Raji (cell line): ENCODE data around the gene USP17L10.
"Not testable (repeated sequence)": the region's sequence is repeated elsewhere in the genome, so short reads cannot be mapped to it uniquely, and the experiment has no call there.

ENCODE experiments used
- POLR2A ChIP-seq: IDR thresholded peaks from 2 replicates; pipeline ENCODE4 v1.6.1; 2011; ENCODE audit warnings: low read depth, low read length, control low read depth; ENCODE audit not compliant: insufficient read depth

The USP17L10 gene, protein sequence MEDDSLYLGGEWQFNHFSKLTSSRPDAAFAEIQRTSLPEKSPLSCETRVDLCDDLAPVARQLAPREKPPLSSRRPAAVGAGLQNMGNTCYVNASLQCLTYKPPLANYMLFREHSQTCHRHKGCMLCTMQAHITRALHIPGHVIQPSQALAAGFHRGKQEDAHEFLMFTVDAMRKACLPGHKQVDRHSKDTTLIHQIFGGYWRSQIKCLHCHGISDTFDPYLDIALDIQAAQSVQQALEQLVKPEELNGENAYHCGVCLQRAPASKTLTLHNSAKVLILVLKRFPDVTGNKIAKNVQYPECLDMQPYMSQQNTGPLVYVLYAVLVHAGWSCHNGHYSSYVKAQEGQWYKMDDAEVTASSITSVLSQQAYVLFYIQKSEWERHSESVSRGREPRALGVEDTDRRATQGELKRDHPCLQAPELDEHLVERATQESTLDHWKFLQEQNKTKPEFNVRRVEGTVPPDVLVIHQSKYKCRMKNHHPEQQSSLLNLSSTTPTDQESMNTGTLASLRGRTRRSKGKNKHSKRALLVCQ

DNA sequence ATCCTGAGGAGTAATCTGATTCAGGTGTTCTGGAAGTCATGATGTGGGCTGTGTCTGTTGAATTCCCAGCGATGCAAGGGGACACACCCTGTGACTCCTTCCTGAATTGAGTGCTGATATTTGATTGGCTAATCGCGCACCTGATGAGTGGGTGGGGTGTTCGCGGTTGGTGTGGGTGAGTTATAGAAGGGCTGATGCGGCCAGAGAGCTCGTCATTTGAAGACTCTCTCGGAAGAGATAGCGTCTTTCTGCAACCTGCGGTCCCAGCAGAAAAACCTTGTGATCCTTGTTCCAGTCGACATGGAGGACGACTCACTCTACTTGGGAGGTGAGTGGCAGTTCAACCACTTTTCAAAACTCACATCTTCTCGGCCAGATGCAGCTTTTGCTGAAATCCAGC lies at the start of gene USP17L10:
Gene USP17L10, plus strand, starts transcription at position 301 of the 400 bp plus-strand sequence. Its CDS starts 0 bp downstream, at position 301.
- not testable (repeated sequence) for TF ChIP-seq POLR2A

DNA sequence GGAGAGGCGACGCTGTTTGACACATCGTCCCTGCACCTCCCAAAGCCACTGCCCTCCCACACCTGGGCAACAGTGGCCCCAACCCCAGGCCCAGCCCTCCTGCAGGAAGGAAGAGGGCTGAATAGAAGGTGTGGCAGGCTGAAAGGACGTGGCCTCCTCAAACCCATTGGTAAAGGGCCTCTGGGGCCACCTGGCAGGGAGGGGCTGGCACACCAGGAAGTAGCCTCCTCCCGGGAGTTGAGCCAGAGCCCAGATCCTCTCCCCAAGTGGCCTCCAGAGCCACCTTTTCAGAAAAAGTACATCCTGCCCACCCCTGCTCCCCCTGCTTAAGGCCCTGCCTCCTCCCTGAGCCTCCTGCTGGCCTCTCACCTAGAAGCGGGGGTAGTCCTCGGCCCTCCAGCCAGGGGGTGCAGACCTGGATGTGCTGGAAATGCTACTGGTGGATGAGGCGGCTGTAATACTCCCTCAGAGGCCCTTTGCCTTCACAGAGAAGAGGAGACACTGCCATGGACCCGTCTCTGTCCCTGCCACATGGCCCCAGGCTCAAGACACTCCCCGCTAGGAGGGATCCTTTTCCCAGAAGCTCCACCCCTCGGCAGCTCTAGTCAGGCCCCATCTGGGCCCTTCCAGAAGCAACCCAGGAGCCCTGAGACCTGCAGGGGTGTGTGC lies 40.5 kb upstream of the USP17L10 start, which contains the start of gene FAM90A26:
Gene FAM90A26, plus strand, starts transcription at position 619 of the 669 bp plus-strand sequence. CDS start 2,764 bp downstream, outside the sequence.
- not testable (repeated sequence) for TF ChIP-seq POLR2A

DNA sequence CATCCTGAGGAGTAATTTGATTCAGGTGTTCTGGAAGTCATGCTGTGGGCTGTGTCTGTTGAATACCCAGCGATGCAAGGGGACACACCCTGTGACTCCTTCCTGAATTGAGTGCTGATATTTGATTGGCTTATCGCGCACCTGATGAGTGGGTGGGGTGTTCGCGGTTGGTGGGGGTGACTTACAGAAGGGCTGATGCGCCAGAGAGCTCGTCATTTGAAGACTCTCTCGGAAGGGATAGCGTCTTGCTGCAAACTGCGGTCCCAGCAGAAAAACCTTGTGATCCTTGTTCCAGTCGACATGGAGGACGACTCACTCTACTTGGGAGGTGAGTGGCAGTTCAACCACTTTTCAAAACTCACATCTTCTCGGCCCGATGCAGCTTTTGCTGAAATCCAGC lies 4.6 kb downstream of the USP17L10 start, which contains the start of gene USP17L11:
Gene USP17L11, plus strand, starts transcription at position 301 of the 400 bp plus-strand sequence. Its CDS starts 0 bp downstream, at position 301.
- TF ChIP-seq POLR2A, result not testable (repeated sequence)

DNA sequence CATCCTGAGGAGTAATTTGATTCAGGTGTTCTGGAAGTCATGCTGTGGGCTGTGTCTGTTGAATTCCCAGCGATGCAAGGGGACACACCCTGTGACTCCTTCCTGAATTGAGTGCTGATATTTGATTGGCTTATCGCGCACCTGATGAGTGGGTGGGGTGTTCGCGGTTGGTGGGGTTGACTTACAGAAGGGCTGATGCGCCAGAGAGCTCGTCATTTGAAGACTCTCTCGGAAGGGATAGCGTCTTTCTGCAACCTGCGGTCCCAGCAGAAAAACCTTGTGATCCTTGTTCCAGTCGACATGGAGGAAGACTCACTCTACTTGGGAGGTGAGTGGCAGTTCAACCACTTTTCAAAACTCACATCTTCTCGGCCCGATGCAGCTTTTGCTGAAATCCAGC lies 9.4 kb downstream of the USP17L10 start, which contains the start of gene USP17L12:
Gene USP17L12, plus strand, starts transcription at position 301 of the 400 bp plus-strand sequence. Its CDS starts 0 bp downstream, at position 301.
- TF ChIP-seq POLR2A, result not testable (repeated sequence)

DNA sequence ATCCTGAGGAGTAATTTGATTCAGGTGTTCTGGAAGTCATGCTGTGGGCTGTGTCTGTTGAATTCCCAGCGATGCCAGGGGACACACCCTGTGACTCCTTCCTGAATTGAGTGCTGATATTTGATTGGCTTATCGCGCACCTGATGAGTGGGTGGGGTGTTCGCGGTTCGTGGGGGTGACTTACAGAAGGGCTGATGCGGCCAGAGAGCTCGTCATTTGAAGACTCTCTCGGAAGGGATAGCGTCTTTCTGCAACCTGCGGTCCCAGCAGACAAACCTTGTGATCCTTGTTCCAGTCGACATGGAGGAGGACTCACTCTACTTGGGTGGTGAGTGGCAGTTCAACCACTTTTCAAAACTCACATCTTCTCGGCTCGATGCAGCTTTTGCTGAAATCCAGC lies 14.1 kb downstream of the USP17L10 start, which contains the start of gene USP17L13:
Gene USP17L13, plus strand, starts transcription at position 301 of the 400 bp plus-strand sequence. Its CDS starts 0 bp downstream, at position 301.
- not testable (repeated sequence) for TF ChIP-seq POLR2A

DNA sequence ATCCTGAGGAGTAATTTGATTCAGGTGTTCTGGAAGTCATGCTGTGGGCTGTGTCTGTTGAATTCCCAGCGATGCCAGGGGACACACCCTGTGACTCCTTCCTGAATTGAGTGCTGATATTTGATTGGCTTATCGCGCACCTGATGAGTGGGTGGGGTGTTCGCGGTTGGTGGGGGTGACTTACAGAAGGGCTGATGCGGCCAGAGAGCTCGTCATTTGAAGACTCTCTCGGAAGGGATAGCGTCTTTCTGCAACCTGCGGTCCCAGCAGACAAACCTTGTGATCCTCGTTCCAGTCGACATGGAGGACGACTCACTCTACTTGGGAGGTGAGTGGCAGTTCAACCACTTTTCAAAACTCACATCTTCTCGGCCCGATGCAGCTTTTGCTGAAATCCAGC lies 23.6 kb downstream of the USP17L10 start, which contains the start of gene USP17L15:
Gene USP17L15, plus strand, starts transcription at position 301 of the 400 bp plus-strand sequence. Its CDS starts 0 bp downstream, at position 301.
- not testable (repeated sequence) for TF ChIP-seq POLR2A

DNA sequence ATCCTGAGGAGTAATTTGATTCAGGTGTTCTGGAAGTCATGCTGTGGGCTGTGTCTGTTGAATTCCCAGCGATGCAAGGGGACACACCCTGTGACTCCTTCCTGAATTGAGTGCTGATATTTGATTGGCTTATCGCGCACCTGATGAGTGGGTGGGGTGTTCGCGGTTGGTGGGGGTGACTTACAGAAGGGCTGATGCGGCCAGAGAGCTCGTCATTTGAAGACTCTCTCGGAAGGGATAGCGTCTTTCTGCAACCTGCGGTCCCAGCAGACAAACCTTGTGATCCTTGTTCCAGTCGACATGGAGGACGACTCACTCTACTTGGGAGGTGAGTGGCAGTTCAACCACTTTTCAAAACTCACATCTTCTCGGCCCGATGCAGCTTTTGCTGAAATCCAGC lies 33.1 kb downstream of the USP17L10 start, which contains the start of gene USP17L17:
Gene USP17L17, plus strand, starts transcription at position 301 of the 400 bp plus-strand sequence. Its CDS starts 0 bp downstream, at position 301.
- not testable (repeated sequence) for TF ChIP-seq POLR2A

DNA sequence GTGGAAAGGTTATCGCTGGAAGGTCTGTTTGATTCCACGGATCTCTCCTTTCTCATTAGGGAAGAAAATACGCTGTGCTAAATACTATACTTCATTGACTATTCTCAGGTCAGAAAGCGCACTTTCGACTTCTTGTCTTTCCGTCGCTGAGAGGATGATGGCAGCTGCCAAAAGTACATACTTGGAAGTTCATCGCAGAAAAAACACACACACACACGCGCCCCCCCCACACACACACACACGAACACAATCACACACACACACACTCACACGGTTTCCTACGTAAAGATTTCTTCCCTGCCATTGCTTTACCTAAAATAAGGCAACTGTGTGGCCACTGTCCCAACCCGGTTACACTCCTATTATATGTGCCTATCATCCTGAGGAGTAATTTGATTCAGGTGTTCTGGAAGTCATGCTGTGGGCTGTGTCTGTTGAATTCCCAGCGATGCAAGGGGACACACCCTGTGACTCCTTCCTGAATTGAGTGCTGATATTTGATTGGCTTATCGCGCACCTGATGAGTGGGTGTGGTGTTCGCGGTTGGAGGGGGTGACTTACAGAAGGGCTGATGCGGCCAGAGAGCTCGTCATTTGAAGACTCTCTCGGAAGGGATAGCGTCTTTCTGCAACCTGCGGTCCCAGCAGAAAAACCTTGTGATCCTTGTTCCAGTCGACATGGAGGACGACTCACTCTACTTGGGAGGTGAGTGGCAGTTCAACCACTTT lies 37.7 kb downstream of the USP17L10 start, which contains the start of gene USP17L18:
Gene USP17L18, plus strand, starts transcription at position 678 of the 728 bp plus-strand sequence. Its CDS starts 0 bp downstream, at position 678.
- TF ChIP-seq POLR2A, result not testable (repeated sequence)

DNA sequence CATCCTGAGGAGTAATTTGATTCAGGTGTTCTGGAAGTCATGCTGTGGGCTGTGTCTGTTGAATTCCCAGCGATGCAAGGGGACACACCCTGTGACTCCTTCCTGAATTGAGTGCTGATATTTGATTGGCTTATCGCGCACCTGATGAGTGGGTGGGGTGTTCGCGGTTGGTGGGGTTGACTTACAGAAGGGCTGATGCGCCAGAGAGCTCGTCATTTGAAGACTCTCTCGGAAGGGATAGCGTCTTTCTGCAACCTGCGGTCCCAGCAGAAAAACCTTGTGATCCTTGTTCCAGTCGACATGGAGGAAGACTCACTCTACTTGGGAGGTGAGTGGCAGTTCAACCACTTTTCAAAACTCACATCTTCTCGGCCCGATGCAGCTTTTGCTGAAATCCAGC lies 42.6 kb downstream of the USP17L10 start, which contains the start of gene USP17L19:
Gene USP17L19, plus strand, starts transcription at position 301 of the 400 bp plus-strand sequence. Its CDS starts 0 bp downstream, at position 301.
- TF ChIP-seq POLR2A, result not testable (repeated sequence)

DNA sequence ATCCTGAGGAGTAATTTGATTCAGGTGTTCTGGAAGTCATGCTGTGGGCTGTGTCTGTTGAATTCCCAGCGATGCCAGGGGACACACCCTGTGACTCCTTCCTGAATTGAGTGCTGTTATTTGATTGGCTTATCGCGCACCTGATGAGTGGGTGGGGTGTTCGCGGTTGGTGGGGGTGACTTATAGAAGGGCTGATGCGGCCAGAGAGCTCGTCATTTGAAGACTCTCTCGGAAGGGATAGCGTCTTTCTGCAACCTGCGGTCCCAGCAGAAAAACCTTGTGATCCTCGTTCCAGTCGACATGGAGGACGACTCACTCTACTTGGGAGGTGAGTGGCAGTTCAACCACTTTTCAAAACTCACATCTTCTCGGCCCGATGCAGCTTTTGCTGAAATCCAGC lies 47.4 kb downstream of the USP17L10 start, which contains the start of gene USP17L20:
Gene USP17L20, plus strand, starts transcription at position 301 of the 400 bp plus-strand sequence. Its CDS starts 0 bp downstream, at position 301.
- TF ChIP-seq POLR2A, result not testable (repeated sequence)
